ENCODE results near the gene NAA16.
"Not testable (repeated sequence)": the region's sequence is repeated elsewhere in the genome, so short reads cannot be mapped to it uniquely, and the experiment has no call there.

The NAA16 gene

DNA sequence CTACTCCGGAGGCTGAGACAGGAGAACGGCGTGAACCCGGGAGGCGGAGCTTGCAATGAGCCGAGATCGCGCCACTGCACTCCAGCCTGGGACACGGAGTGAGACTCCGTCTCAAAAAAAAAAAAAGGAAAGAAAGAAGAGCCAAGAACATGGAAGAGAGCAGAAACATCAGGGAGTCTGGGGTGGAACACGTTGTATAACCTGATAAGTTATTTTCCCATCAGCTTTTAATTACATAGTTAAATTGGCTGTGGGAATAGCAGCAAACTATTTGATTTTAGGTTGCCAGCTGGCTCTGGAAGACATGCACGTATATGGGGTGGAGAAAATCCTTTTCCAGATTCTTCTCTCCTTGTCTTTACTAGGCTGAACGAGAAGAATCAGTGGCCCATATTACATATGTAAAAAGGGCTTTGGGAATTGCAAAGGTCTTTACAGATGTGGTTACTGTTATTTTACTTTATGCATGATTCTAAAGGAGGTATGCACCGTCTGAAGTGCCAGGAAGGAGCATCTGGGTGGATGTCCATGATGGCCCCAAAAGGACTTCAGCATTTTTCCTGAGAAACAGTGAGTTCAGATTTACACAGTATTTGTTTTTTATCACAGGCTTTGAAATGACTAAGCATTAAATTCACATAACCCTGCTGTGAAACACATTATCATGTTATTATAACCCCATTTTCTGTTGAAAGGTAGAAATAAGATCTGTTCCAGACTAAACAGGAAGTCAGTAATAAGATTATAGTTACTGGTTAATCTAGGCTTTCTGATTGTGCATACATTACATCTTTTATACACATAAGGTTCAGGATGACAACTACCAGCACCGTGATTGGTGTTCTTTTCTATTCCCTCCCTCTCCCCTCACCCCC lies 4.6 kb upstream of the NAA16 start:
- no peak for DNase-seq

DNA sequence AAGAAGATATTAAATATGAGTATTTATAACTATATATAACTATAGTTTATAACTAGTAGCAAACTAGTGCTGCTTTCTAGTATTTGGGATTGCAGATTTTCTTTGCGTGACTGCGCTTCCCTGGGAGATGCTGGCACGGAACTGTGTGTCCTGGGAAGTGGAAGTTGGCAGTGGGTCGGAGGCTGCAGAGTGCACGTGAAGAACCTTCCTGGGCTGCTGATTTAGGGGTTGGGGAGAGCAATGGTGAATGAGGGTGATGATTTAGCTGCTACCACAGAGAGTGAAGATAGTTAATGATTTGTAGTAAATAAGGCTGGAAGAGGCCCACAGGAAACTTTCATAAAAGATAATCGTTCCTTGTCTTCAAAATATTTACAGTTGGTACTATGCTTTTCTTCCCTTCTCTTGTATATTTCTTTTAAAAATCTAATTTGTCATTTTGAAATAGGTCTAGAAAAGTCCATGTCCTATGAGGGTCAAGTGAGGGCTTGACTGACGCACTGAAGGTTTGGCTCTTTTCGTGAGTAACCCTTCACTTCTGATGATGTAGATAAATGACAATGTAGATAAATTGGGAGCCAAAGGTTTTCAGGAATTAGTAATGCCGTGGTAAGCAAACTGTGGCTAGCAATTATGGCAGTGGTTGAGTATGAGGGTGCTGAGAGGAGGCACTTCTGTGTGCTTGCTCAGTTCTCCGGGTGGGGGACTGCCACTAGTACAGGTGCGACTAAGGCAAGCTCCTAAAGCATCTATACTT lies 3.0 kb upstream of the NAA16 start:
- DNase-seq, result no peak

DNA sequence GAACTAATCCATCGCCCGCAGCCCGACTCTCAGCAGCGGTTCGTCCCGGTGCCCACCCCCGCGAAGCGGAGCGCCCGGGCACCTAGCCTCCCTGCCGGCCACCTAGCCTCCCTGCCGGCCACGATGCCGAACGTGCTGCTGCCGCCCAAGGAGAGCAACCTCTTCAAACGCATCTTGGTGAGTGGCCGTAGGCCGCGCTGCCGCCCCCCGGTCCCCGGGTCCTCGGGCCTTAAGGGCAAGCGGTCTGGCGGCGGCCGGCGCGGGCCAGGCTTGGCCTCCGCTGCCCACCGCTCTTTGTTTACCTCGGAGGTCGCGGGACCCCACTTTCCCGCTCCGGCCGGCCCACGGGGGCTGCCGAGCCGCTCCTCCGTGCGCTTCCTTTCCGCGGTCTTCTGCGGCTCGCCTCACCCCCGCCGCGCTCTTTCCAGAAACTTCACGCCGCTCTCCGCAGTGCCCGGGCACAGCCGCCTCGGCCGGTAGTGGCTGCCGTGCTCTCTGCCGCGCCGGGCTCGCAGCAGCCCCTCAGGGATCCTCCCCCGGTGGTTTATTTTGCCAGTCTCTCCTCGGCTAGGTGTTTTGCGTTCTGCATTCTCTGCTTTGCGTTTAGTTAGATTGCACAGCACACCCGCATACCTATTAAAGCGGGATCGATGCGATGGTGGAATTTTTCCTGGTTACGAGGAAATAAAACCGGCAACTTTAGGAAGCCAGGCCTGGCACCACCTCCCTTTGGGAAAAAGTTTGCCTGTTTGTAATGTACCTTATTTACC lies 524 bp downstream of the NAA16 start:
- DNase-seq, result no peak

DNA sequence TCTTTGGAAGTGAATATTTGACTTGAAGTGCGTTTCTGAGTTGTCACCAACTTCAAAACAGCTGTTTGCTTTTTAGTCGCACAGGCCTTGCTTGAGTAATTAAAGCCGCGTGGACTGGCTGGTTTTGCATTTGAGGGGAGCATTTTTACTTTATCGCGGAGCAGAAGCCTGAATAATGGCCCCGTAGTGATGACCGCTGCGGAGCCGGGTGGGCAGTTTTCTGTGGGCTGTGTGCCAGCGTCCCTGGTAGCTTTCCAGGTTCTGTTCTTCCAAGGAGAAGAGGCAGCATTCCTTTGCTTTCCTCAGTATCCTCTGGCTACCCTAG lies 1.1 kb downstream of the NAA16 start:
- no peak for DNase-seq

DNA sequence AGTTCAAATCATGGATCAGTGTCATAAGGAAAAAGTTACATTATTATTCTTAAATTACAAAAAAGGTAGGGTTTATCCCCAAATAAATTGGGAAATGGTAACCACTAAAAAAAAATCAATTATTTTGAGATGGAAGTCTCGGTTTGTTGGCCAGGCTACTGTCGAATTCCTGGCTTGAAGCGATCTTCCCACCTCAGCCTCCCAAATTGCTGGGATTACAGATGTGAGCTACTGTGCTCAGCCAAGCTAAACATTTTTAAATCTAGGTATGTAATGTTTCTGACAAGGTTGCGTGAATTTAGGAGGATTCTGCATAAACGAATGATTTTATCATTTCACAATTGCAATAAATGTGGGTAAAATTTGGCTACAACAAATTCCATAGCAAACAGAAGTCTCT lies 2.0 kb downstream of the NAA16 start:
- no peak for DNase-seq

DNA sequence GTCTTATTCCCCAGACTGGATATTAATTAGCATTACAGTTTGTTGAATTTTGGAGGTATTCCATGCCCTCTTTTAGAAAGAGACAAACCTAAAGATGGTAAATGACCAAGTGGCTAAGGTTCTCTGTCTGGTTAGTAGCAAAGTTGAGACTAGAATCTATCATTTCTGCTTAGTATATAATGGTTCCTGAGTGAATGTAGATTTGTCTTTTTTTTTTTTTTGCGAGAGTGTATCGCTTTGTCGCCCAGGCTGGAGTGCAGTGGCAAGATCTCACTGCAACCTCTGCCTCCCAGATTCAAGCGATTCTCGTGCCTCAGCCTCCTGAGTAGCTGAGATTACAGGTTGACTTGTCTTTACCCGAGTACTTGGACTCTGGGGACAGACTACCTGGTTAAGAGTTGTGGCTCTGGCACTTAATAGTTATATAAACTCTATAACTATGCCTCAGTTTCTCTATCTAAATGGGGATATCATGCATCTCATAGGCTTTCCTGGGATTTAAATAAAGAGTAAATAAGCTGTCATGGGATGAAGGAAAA lies 2.7 kb downstream of the NAA16 start:
- no peak for DNase-seq

DNA sequence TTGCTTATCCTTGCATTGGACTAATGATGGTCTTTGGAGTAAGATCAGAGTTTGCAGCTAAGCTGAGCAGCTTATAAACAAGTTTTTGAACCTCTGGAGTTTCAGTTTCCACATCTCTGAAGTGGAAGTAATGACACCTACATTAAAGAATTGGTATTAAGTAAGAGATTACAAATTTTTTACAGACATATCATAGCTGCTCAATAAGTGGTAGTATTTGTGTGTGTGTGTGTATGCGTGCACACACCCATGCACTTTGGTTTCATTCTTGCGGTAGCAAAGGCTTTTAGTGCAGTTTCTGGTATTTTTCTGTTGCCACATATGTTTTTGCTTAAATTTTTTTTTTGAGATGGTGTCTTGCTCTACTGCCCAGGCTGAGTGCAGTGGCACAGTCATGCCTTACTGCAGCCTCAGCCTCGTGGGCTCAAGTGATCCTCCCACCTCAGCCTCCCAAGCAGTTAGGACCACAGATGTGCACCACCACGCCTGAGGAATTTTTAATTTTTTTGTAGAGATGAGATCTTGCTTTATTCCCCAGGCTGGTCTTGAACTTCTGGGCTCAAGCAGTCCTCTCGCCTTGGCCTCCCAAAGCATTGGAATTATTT lies 4.5 kb downstream of the NAA16 start:
- no peak for DNase-seq

DNA sequence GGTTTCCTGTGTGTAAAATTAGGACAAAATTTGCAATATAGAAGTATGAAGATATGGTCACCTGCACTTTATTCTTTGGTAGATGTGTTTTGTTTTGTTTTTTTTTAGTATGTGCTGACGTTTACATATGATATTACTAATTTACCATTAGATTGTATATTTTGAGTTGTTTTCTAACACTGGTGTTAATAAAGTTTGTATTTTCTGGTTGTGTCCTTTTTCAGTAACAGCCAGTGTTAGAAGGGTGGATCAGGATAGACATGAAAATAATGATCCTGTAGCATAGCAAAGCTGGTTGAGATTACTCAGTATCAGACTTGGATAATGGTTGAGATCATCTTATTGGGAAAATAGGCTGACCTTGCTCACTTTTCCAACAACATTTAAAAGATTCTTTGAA lies 6.2 kb downstream of the NAA16 start:
- no peak for DNase-seq

DNA sequence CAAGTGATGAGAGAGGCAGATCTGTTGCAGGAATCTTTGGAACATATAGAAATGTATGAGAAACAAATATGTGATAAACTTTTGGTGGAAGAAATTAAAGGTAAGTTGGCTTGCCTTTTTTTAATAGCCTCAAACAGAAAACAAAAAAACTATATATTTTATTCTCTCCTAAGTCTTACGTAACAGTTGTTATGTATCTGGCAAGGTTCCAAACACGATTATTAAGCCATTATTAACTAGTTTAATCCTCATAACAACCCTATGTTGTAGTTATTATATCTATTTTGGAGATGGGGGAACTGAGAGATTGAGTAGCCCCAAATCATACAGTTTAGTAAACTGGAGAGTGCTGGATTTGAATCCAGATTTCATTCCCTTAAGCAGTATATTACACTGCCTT lies 14.7 kb downstream of the NAA16 start:
- DNase-seq, result no peak

DNA sequence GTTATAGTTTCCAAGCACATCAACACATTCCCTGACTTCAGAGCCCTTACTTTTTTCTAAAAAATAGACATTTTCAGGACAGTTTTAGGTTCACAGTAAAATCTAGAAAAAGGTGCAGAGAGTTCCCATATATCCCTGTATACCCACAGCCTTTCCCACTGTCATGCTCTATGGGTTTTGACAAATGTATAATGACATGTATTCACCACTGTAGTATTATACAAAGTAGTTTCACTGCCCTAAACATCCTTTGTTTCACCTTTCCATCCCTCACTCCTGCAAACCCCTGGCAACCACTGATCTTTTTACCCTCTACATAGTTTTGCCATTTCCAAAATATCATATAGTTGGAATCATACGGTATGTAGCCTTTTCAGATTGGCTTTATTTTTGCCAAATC lies 15.6 kb downstream of the NAA16 start:
- DNase-seq, result no peak

DNA sequence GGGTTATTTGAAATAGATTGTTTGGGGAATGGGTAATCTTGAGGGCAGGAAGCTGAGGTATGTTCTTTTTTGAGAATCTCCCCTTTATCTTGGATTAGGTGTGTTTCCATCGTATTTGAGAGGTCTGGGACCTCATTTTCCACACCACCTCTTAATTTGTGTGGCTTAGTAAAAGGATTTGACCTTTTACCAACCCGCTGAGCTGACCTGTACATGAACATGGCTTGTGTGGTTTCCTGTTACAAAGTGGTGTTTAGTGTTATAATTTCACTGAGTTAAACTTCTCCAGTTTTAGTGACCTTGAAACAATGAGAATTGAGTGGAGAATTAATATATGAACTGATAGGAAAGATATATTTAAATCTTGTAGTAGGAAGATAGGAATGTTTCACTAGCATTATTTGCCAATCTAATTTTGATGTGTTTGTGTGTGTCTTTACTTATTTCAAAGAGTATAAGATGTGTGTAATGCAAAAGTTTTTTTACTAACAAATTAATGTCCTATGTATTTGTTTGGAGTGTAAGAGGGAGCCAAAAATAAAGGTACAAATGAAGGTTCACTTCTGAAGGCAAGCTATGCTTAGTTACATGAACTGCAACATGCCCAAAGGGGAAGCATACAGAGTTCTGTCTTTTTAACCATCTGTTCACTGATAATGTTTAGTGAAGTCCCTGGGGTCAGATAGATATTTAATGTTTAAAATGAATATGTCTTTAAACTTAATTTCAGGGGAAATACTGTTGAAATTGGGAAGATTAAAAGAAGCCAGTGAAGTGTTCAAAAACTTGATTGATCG lies 17.1 kb downstream of the NAA16 start:
- no peak for DNase-seq

DNA sequence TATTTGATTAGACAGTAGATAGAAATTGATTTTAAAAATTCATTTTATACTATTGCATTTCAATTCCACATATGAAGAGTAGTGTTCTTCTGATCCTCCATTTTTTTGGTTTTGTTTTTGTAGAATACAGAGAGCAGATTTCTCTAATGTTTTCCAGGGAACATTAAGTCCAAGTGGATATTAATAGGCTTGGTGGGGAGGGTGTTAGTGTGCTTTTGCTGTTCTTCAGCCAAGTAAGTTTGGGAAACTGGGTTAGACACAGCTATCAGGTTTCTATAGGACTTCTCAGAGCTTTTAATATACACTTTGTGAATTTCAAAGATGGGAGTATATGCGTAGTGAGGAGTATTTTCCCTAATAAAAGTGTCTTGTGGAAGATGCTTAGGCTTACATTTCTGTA lies 21.8 kb downstream of the NAA16 start:
- DNase-seq, result no peak

DNA sequence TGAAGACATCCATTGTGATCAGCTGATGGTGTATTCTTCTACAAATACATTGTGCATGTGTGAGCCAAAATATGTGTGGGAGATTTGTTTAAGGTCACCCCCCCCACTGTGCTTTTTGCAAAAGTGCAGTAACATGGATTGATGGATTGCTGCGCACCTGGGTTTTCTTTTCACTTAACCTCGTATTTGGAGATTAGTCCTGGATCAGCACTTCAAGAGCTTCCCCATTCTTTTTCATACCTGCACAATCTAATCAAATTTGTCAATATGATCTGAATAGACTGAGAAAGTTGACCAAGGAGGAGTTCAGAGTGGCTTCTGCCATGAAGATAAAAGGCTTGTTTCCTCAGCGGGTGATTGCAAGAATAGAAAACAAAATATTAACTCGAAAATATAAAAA lies 23.7 kb downstream of the NAA16 start:
- no peak for DNase-seq

DNA sequence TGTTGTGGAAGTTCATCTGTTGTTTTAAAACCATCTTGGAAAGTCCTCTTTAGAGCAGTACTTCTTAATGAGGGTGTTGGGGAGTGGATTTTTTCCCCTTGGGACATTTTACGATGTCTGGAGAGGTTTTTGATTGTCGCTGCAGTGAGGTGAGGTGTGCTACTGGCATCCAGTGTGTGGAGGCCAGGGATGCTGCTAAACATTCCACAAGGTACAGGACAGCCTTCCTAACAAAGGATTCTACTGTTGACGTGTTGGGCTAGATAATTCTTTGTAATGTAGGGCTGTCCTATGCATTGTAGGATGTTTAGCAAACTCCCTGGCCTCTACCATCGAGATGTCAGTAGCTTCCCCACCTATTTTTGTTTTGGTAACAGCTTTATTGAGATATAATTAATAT lies 33.3 kb downstream of the NAA16 start:
- DNase-seq, result no peak

DNA sequence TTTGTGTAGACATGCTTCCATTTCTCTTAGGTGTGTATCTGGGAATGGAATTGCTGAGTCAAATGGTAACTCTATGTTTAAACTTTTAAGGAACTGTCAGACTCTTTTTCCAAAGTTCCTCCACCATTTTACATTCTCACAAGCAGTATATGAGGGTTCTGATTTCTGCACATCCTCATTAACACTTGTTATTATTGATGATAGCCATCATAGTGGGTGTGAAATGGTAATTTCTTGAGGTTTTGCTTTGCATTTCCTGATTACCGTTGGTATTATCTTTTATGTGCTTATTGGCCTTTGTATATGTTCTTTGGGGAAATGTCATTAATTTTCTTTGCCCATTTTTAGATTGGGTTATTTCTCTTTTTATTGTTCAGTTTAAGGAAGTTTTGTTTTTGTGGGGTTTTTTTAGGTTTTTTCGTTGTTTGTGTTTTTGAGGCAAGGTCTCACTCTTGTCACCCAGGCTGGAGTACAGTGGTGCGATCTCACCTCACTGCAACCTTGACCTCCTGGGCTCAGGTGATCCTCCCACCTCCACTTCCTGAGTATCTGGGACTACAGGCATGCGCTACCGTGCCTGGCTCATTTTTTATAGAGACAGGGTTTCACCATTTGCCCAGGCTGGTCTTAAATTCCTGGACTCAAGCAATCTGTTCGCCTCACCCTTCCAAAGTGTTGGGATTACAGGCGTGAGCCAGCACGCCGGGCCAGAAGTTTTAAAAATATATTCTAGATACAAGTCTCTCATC lies 34.3 kb downstream of the NAA16 start:
- no peak for DNase-seq

DNA sequence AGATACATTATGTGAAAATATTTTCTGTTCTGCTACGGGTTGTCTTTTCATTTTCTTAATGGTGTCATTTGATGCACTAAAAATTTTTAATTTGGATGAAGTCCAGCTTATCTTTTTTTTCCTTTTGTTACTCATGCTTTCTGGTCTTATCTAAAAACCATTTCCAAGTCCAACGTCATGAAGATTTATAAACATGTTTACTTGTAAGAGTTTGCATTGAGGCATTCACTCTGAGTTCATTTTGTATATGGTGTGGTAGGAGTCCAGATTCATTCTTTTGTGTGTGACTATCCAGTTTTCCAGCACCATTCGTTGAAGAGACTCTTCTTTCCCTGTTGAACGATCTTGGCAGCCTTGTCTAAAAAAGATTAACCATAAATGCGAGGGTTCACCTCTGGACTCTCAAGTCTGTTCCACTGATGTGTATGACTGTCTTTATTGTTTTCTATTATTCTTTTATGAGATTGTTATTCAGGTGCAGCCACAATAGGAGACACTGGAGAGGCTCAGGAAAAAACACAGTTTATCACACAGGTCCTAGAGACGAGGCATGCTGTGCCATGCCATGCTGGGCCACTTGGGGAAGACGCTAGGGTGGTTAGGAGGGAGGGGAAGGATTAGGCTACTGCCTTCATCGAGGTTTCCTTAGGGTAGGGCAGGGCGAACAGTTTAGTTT lies 35.0 kb downstream of the NAA16 start:
- no peak for DNase-seq

DNA sequence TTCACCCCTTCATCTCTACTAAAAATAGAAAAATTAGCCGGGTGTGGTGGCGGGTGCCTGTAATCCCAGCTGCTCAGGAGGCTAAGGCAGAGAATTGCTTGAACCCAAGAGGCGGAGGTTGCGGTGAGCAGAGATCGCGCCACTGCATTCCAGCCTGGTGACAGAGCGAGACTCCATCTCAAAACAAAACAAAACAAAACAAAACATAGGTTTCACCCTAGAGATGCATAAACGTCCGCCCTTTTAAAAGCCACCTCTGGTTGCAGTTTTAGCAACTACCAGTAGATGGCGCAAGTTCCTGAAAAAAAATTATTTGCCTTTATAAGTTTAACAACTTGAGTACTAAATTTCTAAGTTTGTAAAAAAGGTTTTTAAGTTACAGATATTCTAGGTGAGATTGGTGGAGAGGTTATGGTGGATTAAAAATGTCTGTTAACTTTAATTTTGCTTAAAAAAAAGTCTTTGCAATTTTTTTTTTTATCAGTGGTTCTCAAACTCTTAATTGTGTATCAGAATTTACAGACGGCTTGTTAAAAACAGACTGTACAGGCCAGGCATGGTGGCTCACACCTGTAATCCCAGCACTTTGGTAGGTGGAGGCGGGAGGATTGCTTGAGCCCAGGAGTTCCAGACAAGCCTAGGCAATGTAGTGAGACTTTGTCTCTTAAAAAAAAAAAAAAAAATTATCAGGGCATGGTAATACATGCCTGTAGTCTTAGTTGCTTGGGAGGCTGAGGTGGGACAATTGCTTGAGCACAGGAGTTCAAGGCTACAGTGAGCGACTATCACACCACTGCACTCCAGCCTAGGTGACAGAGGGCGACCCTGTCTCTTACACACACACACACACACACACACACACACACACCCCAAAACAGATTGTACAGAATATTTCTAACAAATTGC lies 42.1 kb downstream of the NAA16 start:
- DNase-seq, result no peak

DNA sequence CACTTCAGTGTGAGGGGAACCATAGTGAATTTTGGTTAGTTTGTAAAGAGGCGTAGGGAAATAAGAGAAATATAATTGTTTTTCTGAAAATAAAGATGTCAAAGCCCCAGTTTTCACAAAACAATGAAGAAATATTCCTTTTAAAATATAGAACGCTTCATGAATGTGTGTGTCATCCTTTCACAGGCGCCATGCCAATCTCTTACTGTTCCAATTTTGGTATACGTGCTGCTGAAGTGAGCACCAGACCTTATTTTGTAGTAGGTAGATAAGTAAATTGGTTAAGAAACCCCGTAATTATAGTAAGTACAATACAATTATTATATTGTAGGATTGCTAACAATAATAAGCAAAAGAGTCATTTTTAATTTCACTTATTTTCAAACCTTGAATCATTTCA lies 43.3 kb downstream of the NAA16 start:
- DNase-seq, result no peak

DNA sequence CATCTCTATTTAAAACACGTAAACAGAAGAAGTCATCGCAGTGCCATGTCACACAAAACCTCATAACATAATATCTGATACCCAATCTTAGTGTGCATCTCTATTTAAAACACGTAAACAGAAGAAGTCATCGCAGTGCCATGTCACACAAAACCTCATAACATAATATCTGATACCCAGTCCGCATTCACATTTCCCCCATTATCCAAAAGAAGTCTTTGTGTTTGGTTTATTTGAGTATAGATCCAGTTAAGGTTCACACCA lies 45.2 kb downstream of the NAA16 start:
- DNase-seq, result not testable (repeated sequence)

DNA sequence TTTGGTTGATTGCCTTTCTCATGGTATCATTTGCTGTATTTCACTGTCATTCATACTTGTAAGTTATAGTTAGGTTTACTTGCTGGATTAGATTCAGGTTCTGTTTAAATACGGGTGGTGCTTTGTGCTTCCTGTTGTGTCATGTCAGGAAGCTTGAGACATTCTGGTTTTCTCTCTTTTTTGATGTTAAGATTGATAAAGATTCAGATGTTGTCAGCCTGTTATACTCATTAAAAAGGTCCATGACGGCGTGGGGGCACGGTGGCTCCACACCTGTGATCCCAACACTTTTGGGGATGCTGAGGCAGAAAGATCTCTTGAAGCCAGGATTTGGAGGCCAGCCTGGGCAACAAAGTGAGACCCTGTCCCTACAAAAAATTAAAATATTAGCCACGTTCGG lies 45.7 kb downstream of the NAA16 start:
- DNase-seq, result no peak

All from NCI-H2171 (cell line).